HEK293T (cell line): ENCODE measurements around the gene FOXK2.
"Not testable (repeated sequence)": the region's sequence is repeated elsewhere in the genome, so short reads cannot be mapped to it uniquely, and the experiment has no call there.

ENCODE experiments used
- BHLHE40 ChIP-seq: fragments of 450-650 bp; IDR thresholded peaks from 2 replicates; pipeline ENCODE4 v1.6.1; 2016; ENCODE audit warnings: mild to moderate bottlenecking, moderate library complexity, borderline replicate concordance
- CTBP1 ChIP-seq: fragments of 450-650 bp; IDR thresholded peaks from 2 replicates; pipeline ENCODE4 v1.6.1; 2016; ENCODE audit warnings: borderline replicate concordance
- ELF4 ChIP-seq: fragments of 450-650 bp; IDR thresholded peaks from 2 replicates; pipeline ENCODE4 v1.6.1; 2017; ENCODE audit warnings: antibody characterized with exemption
- FOXA1 ChIP-seq: fragments of 450-650 bp; IDR thresholded peaks from 2 replicates; pipeline ENCODE4 v1.6.1; 2016; ENCODE audit warnings: mild to moderate bottlenecking
- FOXK2 ChIP-seq: fragments of 450-650 bp; IDR thresholded peaks from 2 replicates; pipeline ENCODE4 v1.6.1; 2016; ENCODE audit warnings: mild to moderate bottlenecking
- FOXM1 ChIP-seq: fragments of 450-650 bp; IDR thresholded peaks from 2 replicates; pipeline ENCODE4 v1.6.1; 2017; ENCODE audit warnings: mild to moderate bottlenecking, borderline replicate concordance
- HDGF ChIP-seq: fragments of 450-650 bp; IDR thresholded peaks from 2 replicates; pipeline ENCODE4 v1.6.1; 2017; ENCODE audit warnings: antibody characterized with exemption, borderline replicate concordance
- L3MBTL2 ChIP-seq: fragments of 450-650 bp; conservative IDR thresholded peaks from 2 replicates; pipeline ENCODE4 v1.6.1; 2016; ENCODE audit warnings: mild to moderate bottlenecking
- NFRKB ChIP-seq: fragments of 450-650 bp; IDR thresholded peaks from 2 replicates; pipeline ENCODE4 v1.6.1; 2016; ENCODE audit warnings: mild to moderate bottlenecking, moderate library complexity
- SP1 ChIP-seq: fragments of 450-650 bp; IDR thresholded peaks from 2 replicates; pipeline ENCODE4 v1.6.1; 2017
- SUZ12 ChIP-seq: fragments of 450-650 bp; IDR thresholded peaks from 2 replicates; pipeline ENCODE4 v1.6.1; 2016; ENCODE audit warnings: mild to moderate bottlenecking
- TARDBP ChIP-seq: fragments of 450-650 bp; IDR thresholded peaks from 2 replicates; pipeline ENCODE4 v1.6.1; 2016
- ZNF384 ChIP-seq: fragments of 450-650 bp; IDR thresholded peaks from 2 replicates; pipeline ENCODE4 v1.6.1; 2016

GRCh38 chr17:82506402-82506801, 13.1 kb upstream of the FOXK2 start:
- not testable (repeated sequence) for TF ChIP-seq FOXM1, ZNF384, SP1, SUZ12, FOXK2, ELF4, HDGF, NFRKB, CTBP1, TARDBP, BHLHE40, L3MBTL2, FOXA1
